ENCODE measurements around the gene EXPH5. TPM values are rescaled to one million over a fixed set of nuclear protein-coding genes. Genes with fewer than 3 reads are reported as not detected.

Gene EXPH5
- total RNA-seq, 1 experiment from 2014 or later: 13.5 TPM

GRCh38 chr11:108593923-108594434, 411 bp upstream of the EXPH5 start:
- Histone ChIP-seq H3K27ac (ENCODE audit: low read length) (peak overlapping the region; percentile 48), H3K9me3 (ENCODE audit: low read length) (no peaks in the 10 kb centered on the region), H3K9ac (ENCODE audit: low read length) (0 out of 2 replicates have a peak overlapping the region, but pooled peaks have one; percentile 1), H3K36me3 (ENCODE audit: low read depth, low read length) (no peaks in the 10 kb centered on the region), H2AFZ (ENCODE audit: low read length) (peak overlapping the region; percentile 54), H3F3A (ENCODE audit: low read length, unreplicated experiment) (no peaks in the 10 kb centered on the region), H3K27me3 (ENCODE audit: low read length) (no peaks in the 10 kb centered on the region), H3K4me3 (ENCODE audit: low read length) (peak overlapping the region; percentile 56), H3K79me2 (ENCODE audit: low read length) (peaks cover 40% of the 10 kb centered on the region), H3K4me1 (ENCODE audit: insufficient read depth, low read length) (peaks cover 19% of the 10 kb centered on the region), H4K20me1 (ENCODE audit: low read length) (0 out of 2 replicates have a peak, but pooled peaks cover 5% of the 10 kb centered on the region), H3K9me2 (replicated peaks; ENCODE audit: low read length) (no peaks in the 10 kb centered on the region), H3K4me2 (ENCODE audit: low read length) (peak overlapping the region; percentile 79)
- BruUV-seq (replicated peaks): TSS peak; percentile 60
- no peak for DNase-seq
- TF ChIP-seq EZH2 (IDR thresholded peaks at IDR 0.05; ENCODE audit: low read length, unreplicated experiment): no peak
- no peak for TF ChIP-seq EZH2phosphoT487 (IDR thresholded peaks at IDR 0.05; ENCODE audit: borderline replicate concordance, low read length)
- TF ChIP-seq, protein P1, sequence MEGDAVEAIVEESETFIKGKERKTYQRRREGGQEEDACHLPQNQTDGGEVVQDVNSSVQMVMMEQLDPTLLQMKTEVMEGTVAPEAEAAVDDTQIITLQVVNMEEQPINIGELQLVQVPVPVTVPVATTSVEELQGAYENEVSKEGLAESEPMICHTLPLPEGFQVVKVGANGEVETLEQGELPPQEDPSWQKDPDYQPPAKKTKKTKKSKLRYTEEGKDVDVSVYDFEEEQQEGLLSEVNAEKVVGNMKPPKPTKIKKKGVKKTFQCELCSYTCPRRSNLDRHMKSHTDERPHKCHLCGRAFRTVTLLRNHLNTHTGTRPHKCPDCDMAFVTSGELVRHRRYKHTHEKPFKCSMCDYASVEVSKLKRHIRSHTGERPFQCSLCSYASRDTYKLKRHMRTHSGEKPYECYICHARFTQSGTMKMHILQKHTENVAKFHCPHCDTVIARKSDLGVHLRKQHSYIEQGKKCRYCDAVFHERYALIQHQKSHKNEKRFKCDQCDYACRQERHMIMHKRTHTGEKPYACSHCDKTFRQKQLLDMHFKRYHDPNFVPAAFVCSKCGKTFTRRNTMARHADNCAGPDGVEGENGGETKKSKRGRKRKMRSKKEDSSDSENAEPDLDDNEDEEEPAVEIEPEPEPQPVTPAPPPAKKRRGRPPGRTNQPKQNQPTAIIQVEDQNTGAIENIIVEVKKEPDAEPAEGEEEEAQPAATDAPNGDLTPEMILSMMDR (conservative IDR thresholded peaks at IDR 0.05; ENCODE audit: low read depth, low read length): no peak
- intact Hi-C loops (cut with micrococcal nuclease): loop anchor here (1.0 to 5.0 kb wide), 6 partner anchors 13 to 372 kb away; partner anchors contain the start of genes ATM, C11orf65, NPAT and POGLUT3
- ChIA-PET CTCF (no interaction called here), POLR2A (ENCODE audit: unreplicated experiment) (no interaction called here)
- ATAC-seq: peak; percentile 1; the same call in 1 of the 2 replicates

DNA sequence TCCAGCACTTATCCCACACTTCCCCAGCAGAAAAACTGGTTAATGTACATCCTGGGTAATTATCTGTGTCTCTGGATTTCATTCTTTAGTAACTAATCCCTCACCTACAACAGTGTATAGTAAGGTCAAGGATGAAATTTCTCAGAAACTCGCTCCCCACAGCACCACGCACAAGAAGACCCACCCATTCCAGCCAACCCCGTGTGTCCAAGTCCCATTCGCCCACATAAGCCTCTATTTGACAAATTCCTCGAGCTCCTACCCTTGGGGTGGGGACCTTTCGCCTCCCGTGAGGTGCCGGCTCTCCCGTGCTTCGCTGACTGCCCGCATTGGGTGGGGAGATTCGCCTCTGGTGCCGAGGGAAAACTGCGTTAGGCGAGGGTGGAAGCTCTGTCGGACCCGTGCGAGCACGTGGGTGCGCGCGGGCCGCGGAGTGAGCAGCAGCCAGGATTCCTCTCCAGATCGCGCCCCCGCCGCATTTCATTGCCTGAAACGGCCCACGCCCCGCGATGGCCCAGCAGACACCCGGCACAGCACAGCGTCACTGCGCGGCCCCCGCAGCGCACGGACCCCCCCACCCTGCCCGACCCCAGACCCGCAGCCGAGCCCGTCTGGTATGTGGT, 866 bp downstream of the EXPH5 start:
- ChIA-PET POLR2A (ENCODE audit: unreplicated experiment) (interaction anchor here (0.6 to 0.8 kb wide), 4 partner anchors 18 to 97 kb away, joined by 3 to 7 read pairs (median 4); no protein-coding TSS in a partner anchor), CTCF (no interaction called here)
- Histone ChIP-seq H3K27ac (ENCODE audit: low read length) (peak overlapping the region; percentile 85), H3K9me2 (replicated peaks; ENCODE audit: low read length) (no peaks in the 10 kb centered on the region), H2AFZ (ENCODE audit: low read length) (peak overlapping the region; percentile 87), H3K4me3 (ENCODE audit: low read length) (peak overlapping the region; percentile 88), H3F3A (ENCODE audit: low read length, unreplicated experiment) (no peaks in the 10 kb centered on the region), H3K9me3 (ENCODE audit: low read length) (no peaks in the 10 kb centered on the region), H3K4me2 (ENCODE audit: low read length) (peak overlapping the region; percentile 95), H3K36me3 (ENCODE audit: low read depth, low read length) (no peaks in the 10 kb centered on the region), H3K9ac (ENCODE audit: low read length) (peak overlapping the region; percentile 84), H3K27me3 (ENCODE audit: low read length) (no peaks in the 10 kb centered on the region), H3K79me2 (ENCODE audit: low read length) (peaks cover 51% of the 10 kb centered on the region), H3K4me1 (ENCODE audit: insufficient read depth, low read length) (peaks cover 19% of the 10 kb centered on the region), H4K20me1 (ENCODE audit: low read length) (0 out of 2 replicates have a peak, but pooled peaks cover 5% of the 10 kb centered on the region)
- DNase-seq (peak; percentile 44), ATAC-seq (peak; percentile 29)
- BruUV-seq (replicated peaks): no TSS peak
- intact Hi-C loops (cut with micrococcal nuclease): loop anchor here (1.0 to 5.0 kb wide), 6 partner anchors 14 to 370 kb away; partner anchors contain the start of genes ATM, C11orf65, NPAT and POGLUT3
- TF ChIP-seq, protein P1 (conservative IDR thresholded peaks at IDR 0.05; ENCODE audit: low read depth, low read length): no peak

DNA sequence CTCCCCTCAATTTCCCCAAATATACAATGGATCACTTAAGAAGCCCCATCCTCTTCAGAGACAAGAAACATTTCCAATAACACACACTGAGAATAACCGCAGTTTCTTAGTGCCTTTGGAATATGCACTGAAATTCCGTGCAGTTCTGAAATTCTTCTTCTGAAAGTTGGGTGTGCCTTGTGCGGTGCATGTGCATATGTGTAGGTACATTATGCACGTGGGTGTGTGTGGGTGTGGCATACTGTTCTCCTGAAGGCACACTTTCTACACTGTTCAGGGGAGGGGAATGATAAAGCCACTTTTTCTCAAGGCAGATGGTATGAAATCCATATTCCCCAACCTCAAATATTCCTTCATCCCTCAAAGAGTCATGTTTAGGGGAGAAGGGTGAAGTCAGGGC, 1.7 kb downstream of the EXPH5 start:
- BruUV-seq (replicated peaks): no TSS peak
- intact Hi-C loops (cut with micrococcal nuclease): loop anchor here (2.0 to 5.0 kb wide), 2 partner anchors 15 to 370 kb away; partner anchors contain the start of genes ATM and NPAT
- Histone ChIP-seq H3K36me3 (ENCODE audit: low read depth, low read length) (no peaks in the 10 kb centered on the region), H3K27me3 (ENCODE audit: low read length) (no peaks in the 10 kb centered on the region), H3K4me1 (ENCODE audit: insufficient read depth, low read length) (peaks cover 24% of the 10 kb centered on the region), H2AFZ (ENCODE audit: low read length) (no peak overlapping the region), H3F3A (ENCODE audit: low read length, unreplicated experiment) (no peaks in the 10 kb centered on the region), H3K9me3 (ENCODE audit: low read length) (no peaks in the 10 kb centered on the region), H3K79me2 (ENCODE audit: low read length) (peaks cover 57% of the 10 kb centered on the region), H3K27ac (ENCODE audit: low read length) (no peak overlapping the region), H3K4me3 (ENCODE audit: low read length) (peak overlapping the region; percentile 88), H4K20me1 (ENCODE audit: low read length) (0 out of 2 replicates have a peak, but pooled peaks cover 5% of the 10 kb centered on the region), H3K9me2 (replicated peaks; ENCODE audit: low read length) (no peaks in the 10 kb centered on the region), H3K9ac (ENCODE audit: low read length) (peak overlapping the region; percentile 84), H3K4me2 (ENCODE audit: low read length) (peak overlapping the region; percentile 95)
- DNase-seq: no peak
- CTCF ChIA-PET: no interaction called here
- no peak for ATAC-seq
- TF ChIP-seq, protein P1 (conservative IDR thresholded peaks at IDR 0.05; ENCODE audit: low read depth, low read length): no peak
- TF ChIP-seq EZH2 (IDR thresholded peaks at IDR 0.05; ENCODE audit: low read length, unreplicated experiment) (no peak), EZH2phosphoT487 (IDR thresholded peaks at IDR 0.05; ENCODE audit: borderline replicate concordance, low read length) (no peak)
- POLR2A ChIA-PET (ENCODE audit: unreplicated experiment): interaction anchor here (0.7 kb wide), 1 partner anchor 1761 kb away, joined by 3 read pairs; no protein-coding TSS in a partner anchor
